GM12878 (cell line): ENCODE measurements around the gene RAMACL. TPM values are rescaled to one million over a fixed set of nuclear protein-coding genes. Genes with fewer than 3 reads are reported as not detected.

Source experiments
- ATAC-seq: fragments of 200-7000 bp; cut with Tn5 transposase; 3 replicates; pipeline ENCODE4 v1.9.1; 2020; ENCODE audit warnings: mild to moderate bottlenecking, moderate library complexity
- BruUV-seq: library from RNA; stranded (reverse); fragments of 400-500 nt; replicated peaks from 2 replicates; lab custom pipeline; 2021; lab: Mats Ljungman, UMichigan
- CTCF ChIA-PET: fragments of 300-600 bp; sonication (Branson Sonifier 250); formaldehyde crosslinking; extraction: SDS; loops from one replicate; lab custom pipeline; 2021; ENCODE audit warnings: inconsistent platforms; lab: Yijun Ruan, JAX
- POLR2A ChIA-PET: fragments of 350-600 bp; formaldehyde crosslinking; extraction: SDS; loops from one replicate; lab custom pipeline; 2021; ENCODE audit warnings: inconsistent platforms; lab: Charles Lee
- RAD21 ChIA-PET: fragments of 300-600 bp; sonication (Branson Sonifier 250); formaldehyde crosslinking; loops from one replicate; lab custom pipeline; 2023; ENCODE audit warnings: antibody characterized with exemption; ENCODE audit not compliant: unreplicated experiment; lab: Charles Lee
- SMC1A ChIA-PET: fragments of 300-600 bp; sonication (Branson Sonifier 250); formaldehyde crosslinking; loops from one replicate; lab custom pipeline; 2023; ENCODE audit not compliant: unreplicated experiment, uncharacterized antibody; lab: Charles Lee
- DNase-seq: peaks from one replicate; pipeline ENCODE4 v3.0.0-alpha.2; 2011; ENCODE audit warnings: low read depth, low spot score
- FAIRE-seq: peaks from 3 replicates; lab custom pipeline; 2011; peaks lifted over from hg19 to GRCh38; lab: Jason Lieb, UNC
- H2AFZ ChIP-seq: 2 replicates; pipeline ENCODE4 v1.6.0; 2011; ENCODE audit warnings: low read depth, low read length, control low read depth; ENCODE audit not compliant: control insufficient read depth
- H3K27ac ChIP-seq: 2 replicates; pipeline ENCODE4 v1.5.1; 2011; ENCODE audit warnings: control low read depth; ENCODE audit not compliant: control insufficient read depth, insufficient read depth
- H3K27me3 ChIP-seq, 2 experiments: replicated peaks in 1 of 2; 2 replicates each; pipeline versions ENCODE4 v1.6.0 to v1.6.1; 2011; ENCODE audit warnings: low read length in 1 of 2; ENCODE audit not compliant: control insufficient read depth in 2 of 2, insufficient read depth in 2 of 2
- H3K36me3 ChIP-seq, 2 experiments: 2 replicates each; pipeline ENCODE4 v1.5.1; 2011; ENCODE audit warnings: low read length in 1 of 2; ENCODE audit not compliant: control insufficient read depth in 2 of 2, insufficient read depth in 2 of 2
- H3K4me1 ChIP-seq: 2 replicates; pipeline ENCODE4 v1.6.1; 2011; ENCODE audit warnings: mild to moderate bottlenecking, low read length, moderate library complexity, mixed read lengths; ENCODE audit not compliant: control insufficient read depth, insufficient read depth
- H3K4me2 ChIP-seq: 2 replicates; pipeline ENCODE4 v1.6.0; 2011; ENCODE audit warnings: control low read depth; ENCODE audit not compliant: control insufficient read depth, insufficient read depth
- H3K4me3 ChIP-seq: fragments of 200-600 bp; sonication (generic); 2 replicates; pipeline ENCODE4 v1.5.1; 2016
- H3K79me2 ChIP-seq: 2 replicates; pipeline ENCODE4 v1.6.0; 2011; ENCODE audit warnings: low read length; ENCODE audit not compliant: control insufficient read depth, insufficient read depth
- H3K9ac ChIP-seq: 2 replicates; pipeline ENCODE4 v1.8.0; 2011; ENCODE audit warnings: low read length, control low read depth, mixed read lengths; ENCODE audit not compliant: control insufficient read depth, insufficient read depth
- H3K9me3 ChIP-seq: replicated peaks from 3 replicates; pipeline ENCODE4 v1.5.1; 2011; ENCODE audit warnings: mild to moderate bottlenecking, low read length; ENCODE audit not compliant: control insufficient read depth, insufficient read depth
- H4K20me1 ChIP-seq: 2 replicates; pipeline ENCODE4 v1.6.0; 2011; ENCODE audit not compliant: control insufficient read depth, insufficient read depth
- CREM ChIP-seq: IDR thresholded peaks from 2 replicates; pipeline ENCODE4 v1.6.1; 2014; ENCODE audit warnings: antibody characterized with exemption, low read depth
- HDAC6 ChIP-seq: fragments of 200-600 bp; sonication (generic); IDR thresholded peaks from one replicate; pipeline ENCODE4 v1.8.0; 2017; ENCODE audit warnings: antibody characterized with exemption; ENCODE audit not compliant: unreplicated experiment
- MAX ChIP-seq: IDR thresholded peaks from 2 replicates; pipeline ENCODE4 v1.6.1; 2012; ENCODE audit warnings: low read depth, low read length, improper control_type of control experiment
- MXI1 ChIP-seq: fragments of 150-350 bp; IDR thresholded peaks from 2 replicates; pipeline ENCODE4 v1.6.1; 2011; ENCODE audit warnings: low read depth, mild to moderate bottlenecking, inconsistent platforms, low read length, improper control_type of control experiment
- NR2C2 ChIP-seq: IDR thresholded peaks from 2 replicates; pipeline ENCODE4 v1.6.1; 2011; ENCODE audit warnings: borderline replicate concordance, low read depth; ENCODE audit not compliant: control insufficient read depth, insufficient read length
- RCOR1 ChIP-seq: conservative IDR thresholded peaks from 2 replicates; pipeline ENCODE4 v1.6.1; 2012; ENCODE audit warnings: low read depth, low read length, improper control_type of control experiment
- SMC3 ChIP-seq: IDR thresholded peaks from 2 replicates; pipeline ENCODE4 v1.6.1; 2011; ENCODE audit warnings: low read length, improper control_type of control experiment, borderline replicate concordance
- SREBF1 ChIP-seq: IDR thresholded peaks from 2 replicates; pipeline ENCODE4 v1.6.1; 2012; ENCODE audit warnings: mild to moderate bottlenecking, low read length
- SREBF2 ChIP-seq: IDR thresholded peaks from 2 replicates; pipeline ENCODE4 v1.6.1; 2012; ENCODE audit warnings: mild to moderate bottlenecking, low read length
- USF2 ChIP-seq: IDR thresholded peaks from 2 replicates; pipeline ENCODE4 v1.6.1; 2011; ENCODE audit warnings: low read depth, low read length, improper control_type of control experiment, borderline replicate concordance
- WRNIP1 ChIP-seq: IDR thresholded peaks from 2 replicates; pipeline ENCODE4 v1.6.1; 2011; ENCODE audit warnings: low read depth, low read length, improper control_type of control experiment, borderline replicate concordance
- ZBTB11 ChIP-seq: fragments of 450-650 bp; formaldehyde crosslinking; IDR thresholded peaks from 2 replicates; pipeline ENCODE4 v1.5.0; 2022; ENCODE audit warnings: mild to moderate bottlenecking, missing genetic modification characterization
- WGBS: methylation state at CpG from one replicate; pipeline ENCODE4 v1.1.6; 2016; ENCODE audit warnings: low lambda C conversion rate; ENCODE audit not compliant: insufficient replicate concordance, insufficient coverage; ENCODE audit errors: missing lambda C conversion rate; 5-methylcytosine and 5-hydroxymethylcytosine counted together
- in situ Hi-C: fragments of 300-500 bp; cut with MboI; formaldehyde crosslinking; loops from 9 replicates; pipeline ENCODE4 v1.14.3; 2018; ENCODE audit warnings: mixed read lengths
- intact Hi-C: fragments of 100-400 bp; cut with micrococcal nuclease; formaldehyde crosslinking; loops from one replicate; pipeline ENCODE4 v1.14.2; 2022; ENCODE audit not compliant: unreplicated experiment
- polyA plus RNA-seq, 11 experiments: library from polyadenylated mRNA; depleted of rRNA in 4 of 11; unstranded in 6 of 11; stranded (reverse) in 5 of 11; fragments of >200 nt; fragmentation: Nextera tagmentation in 4 of 11; fragmentation: Illumina TruSeq in 1 of 11; extraction: Ambion mirVana in 4 of 11; extraction: Trizol in 1 of 11; gene quantifications; 1 replicate in 1 of 11; 2 replicates in 10 of 11; pipeline versions ENCODE4 v1.2.1 to v1.2.3, GENCODE V29; 2011 to 2016; ENCODE audit warnings: inconsistent platforms in 2 of 11, missing spikeins in 2 of 11, low read depth in 1 of 11
- total RNA-seq, 4 experiments: library from RNA; depleted of rRNA in 3 of 4; stranded (reverse); fragments of >200 nt in 3 of 4; fragmentation: Illumina TruSeq in 1 of 4; extraction: Trizol in 1 of 4; gene quantifications; 2 replicates each; pipeline versions ENCODE4 v1.2.1 to v1.2.3, GENCODE V29; 2013 to 2021

Gene RAMACL
- total and polyA plus RNA-seq, 10 of the 15 experiments (the other 5 are each of a cell fraction or from before 2014, with no cell fraction given) = 0.09 to 1.3 (median 0.31) TPM; not detected in 1

GRCh38 chr6:166601956-166602355 is 15.5 kb upstream of the RAMACL start:
- ChIA-PET POLR2A (no interaction called here), SMC1A (no interaction called here), RAD21 (no interaction called here), CTCF (no interaction called here)
- H3K9ac ChIP-seq = no peak overlapping the region
- H4K20me1 ChIP-seq = no peaks in the 10 kb centered on the region
- no peak overlapping the region for H3K27ac ChIP-seq
- WGBS = 69% methylated on average over 10 of the region's 10 CpGs
- H3K27me3 ChIP-seq = no peaks in the 10 kb centered on the region
- H3K9me3 ChIP-seq = no peaks in the 10 kb centered on the region; the same call in 1 of the 3 replicates
- H3K4me2 ChIP-seq = no peak overlapping the region
- FAIRE-seq = no peak
- TF ChIP-seq SMC3 (no peak), NR2C2 (no peak), MAX (no peak), MXI1 (no peak), SREBF2 (no peak), SREBF1 (no peak), ZBTB11 (CRISPR knock-in tag) (no peak), HDAC6 (no peak), USF2 (no peak), RCOR1 (no peak), WRNIP1 (no peak), CREM (no peak)
- ATAC-seq = no peak
- no peak overlapping the region for H2AFZ ChIP-seq
- in situ Hi-C loops = no loop called here
- no TSS peak for BruUV-seq
- intact Hi-C loops = no loop called here
- H3K36me3 ChIP-seq = no peaks in the 10 kb centered on the region
- no peak overlapping the region for H3K4me3 ChIP-seq
- no peaks in the 10 kb centered on the region for H3K79me2 ChIP-seq
- no peak for DNase-seq
- H3K4me1 ChIP-seq = no peaks in the 10 kb centered on the region
